Testis (tissue), 2 donors: ENCODE results near the gene DDX24.

Experiments used
- CTCF ChIP-seq, 3 experiments: fragments of 450-650 bp in 2 of 3; fragments of 200-600 bp in 1 of 3; sonication (generic) in 1 of 3; IDR thresholded peaks; one replicate each; pipeline ENCODE4 v1.5.1; 2016 to 2019; ENCODE audit warnings: antibody characterized with exemption in 3 of 3, mild to moderate bottlenecking in 2 of 3, moderate library complexity in 1 of 3
- POLR2A ChIP-seq: fragments of 450-650 bp; IDR thresholded peaks from one replicate; pipeline ENCODE4 v1.6.1; 2017; ENCODE audit warnings: antibody characterized with exemption, mild to moderate bottlenecking, moderate library complexity

- TF ChIP-seq POLR2A (no peak), CTCF (IDR thresholded peaks at IDR 0.05) (no peak)
Observed at GRCh38 chr14:94114589-94115057, 33.6 kb upstream of the DDX24 start.
